Progenitor cell of endocrine pancreas (in vitro differentiated cells): ENCODE data around the gene TUBGCP6. TPM values are rescaled to one million over a fixed set of nuclear protein-coding genes. Genes with fewer than 3 reads are reported as not detected.

Source experiments
- DNase-seq: peaks from one replicate; pipeline ENCODE4 v3.0.0; 2021; ENCODE audit warnings: low spot score; ENCODE audit not compliant: unreplicated experiment
- H3K27ac Mint-ChIP-seq: 2 replicates; pipeline ENCODE4 v1.8.0; 2021; ENCODE audit warnings: mild to moderate bottlenecking, moderate library complexity, mixed read lengths
- H3K27me3 Mint-ChIP-seq: 2 replicates; pipeline ENCODE4 v1.8.0; 2021; ENCODE audit warnings: mixed read lengths
- H3K36me3 Mint-ChIP-seq: 2 replicates; pipeline ENCODE4 v1.8.0; 2022; ENCODE audit warnings: mixed read lengths; ENCODE audit not compliant: insufficient read depth
- H3K4me1 Mint-ChIP-seq: 2 replicates; pipeline ENCODE4 v1.8.0; 2021; ENCODE audit warnings: low read depth, mixed read lengths
- H3K4me3 Mint-ChIP-seq: 2 replicates; pipeline ENCODE4 v1.8.0; 2021; ENCODE audit warnings: low read depth, mild to moderate bottlenecking, moderate library complexity, mixed read lengths
- H3K9me3 Mint-ChIP-seq: 2 replicates; pipeline ENCODE4 v1.8.0; 2021; ENCODE audit warnings: low read depth, mixed read lengths
- CTCF ChIP-seq: fragments of 200-600 bp; sonication (generic); IDR thresholded peaks from one replicate; pipeline ENCODE4 v1.5.0; 2021; ENCODE audit warnings: antibody characterized with exemption, mild to moderate bottlenecking; ENCODE audit not compliant: unreplicated experiment
- total RNA-seq: library from RNA; stranded (reverse); gene quantifications from 2 replicates; pipeline ENCODE4 v1.2.1, GENCODE V29; 2021

The TUBGCP6 gene
- total RNA-seq, 1 donor from 2014 or later: 70.9 TPM

GRCh38 chr22:50190182-50190940 is 54.5 kb downstream of the TUBGCP6 start:
- peak; percentile 30 for TF ChIP-seq CTCF
- H3K36me3 Mint-ChIP-seq: no peaks in the 10 kb centered on the region
- H3K9me3 Mint-ChIP-seq: no peaks in the 10 kb centered on the region
- peaks cover 2% of the 10 kb centered on the region for H3K27me3 Mint-ChIP-seq
- H3K27ac Mint-ChIP-seq: no peak overlapping the region
- peaks cover 3% of the 10 kb centered on the region for H3K4me1 Mint-ChIP-seq
- H3K4me3 Mint-ChIP-seq: peak overlapping the region; percentile 54
- no peak for DNase-seq

- Mint-ChIP-seq H3K27me3 (peaks cover 2% of the 10 kb centered on the region), H3K36me3 (no peaks in the 10 kb centered on the region), H3K9me3 (no peaks in the 10 kb centered on the region), H3K4me1 (peaks cover 3% of the 10 kb centered on the region), H3K27ac (peak overlapping the region; percentile 49), H3K4me3 (no peak overlapping the region)
- no peak for TF ChIP-seq CTCF
- DNase-seq: no peak
These were observed 55.0 kb downstream of the TUBGCP6 start for GRCh38 chr22:50189849-50190181.

GRCh38 chr22:50189184-50189848 is 55.5 kb downstream of the TUBGCP6 start:
- TF ChIP-seq CTCF: no peak
- H3K9me3 Mint-ChIP-seq: no peaks in the 10 kb centered on the region
- no peaks in the 10 kb centered on the region for H3K36me3 Mint-ChIP-seq
- peaks cover 5% of the 10 kb centered on the region for H3K27me3 Mint-ChIP-seq
- H3K4me1 Mint-ChIP-seq: peaks cover 3% of the 10 kb centered on the region
- no peak for DNase-seq
- H3K4me3 Mint-ChIP-seq: no peak overlapping the region
- H3K27ac Mint-ChIP-seq: no peak overlapping the region

- Mint-ChIP-seq H3K4me1 (peaks cover 3% of the 10 kb centered on the region), H3K27ac (no peak overlapping the region), H3K36me3 (no peaks in the 10 kb centered on the region), H3K4me3 (peak overlapping the region; percentile 24), H3K27me3 (peaks cover 5% of the 10 kb centered on the region), H3K9me3 (no peaks in the 10 kb centered on the region)
- DNase-seq: no peak
- no peak for TF ChIP-seq CTCF
These were observed 56.5 kb downstream of the TUBGCP6 start for GRCh38 chr22:50188356-50188755.

GRCh38 chr22:50186761-50187523 is 57.9 kb downstream of the TUBGCP6 start:
- no peaks in the 10 kb centered on the region for H3K9me3 Mint-ChIP-seq
- H3K27me3 Mint-ChIP-seq: peaks cover 5% of the 10 kb centered on the region
- H3K4me1 Mint-ChIP-seq: peaks cover 3% of the 10 kb centered on the region
- H3K4me3 Mint-ChIP-seq: peak overlapping the region; percentile 90
- H3K36me3 Mint-ChIP-seq: no peaks in the 10 kb centered on the region
- no peak for DNase-seq
- TF ChIP-seq CTCF: no peak
- peak overlapping the region; percentile 90 for H3K27ac Mint-ChIP-seq
